Thyroid gland (tissue), 4 donors: Measurements from ENCODE around the gene BCCIP. TPM values are rescaled to one million over a fixed set of nuclear protein-coding genes. Genes with fewer than 3 reads are reported as not detected.

Experiments used
- DNase-seq, 2 donors: peaks; one replicate each; pipeline ENCODE4 v3.0.0-alpha.2; 2019
- H3K27ac ChIP-seq, 3 donors: fragments of 200-600 bp; sonication (generic); 1 replicate in 2 of 3; 2 replicates in 1 of 3; pipeline ENCODE4 v1.5.1; 2016 to 2019; ENCODE audit warnings: mild to moderate bottlenecking in 1 of 3, moderate library complexity in 1 of 3
- H3K27me3 ChIP-seq: fragments of 200-600 bp; sonication (generic); one replicate; pipeline ENCODE4 v1.5.1; 2019
- H3K36me3 ChIP-seq, 2 donors: fragments of 200-600 bp; sonication (generic); one replicate each; pipeline ENCODE4 v1.5.1; 2016 to 2019
- H3K4me1 ChIP-seq, 2 donors: fragments of 200-600 bp; sonication (generic); one replicate each; pipeline ENCODE4 v1.5.1; 2017 to 2019
- H3K4me3 ChIP-seq, 3 donors: fragments of 200-600 bp; sonication (generic); replicated peaks in 1 of 3; 1 replicate in 2 of 3; 2 replicates in 1 of 3; pipeline ENCODE4 v1.5.1; 2016; ENCODE audit warnings: mild to moderate bottlenecking in 1 of 3
- H3K9me3 ChIP-seq: fragments of 200-600 bp; sonication (generic); one replicate; pipeline ENCODE4 v1.5.1; 2017
- POLR2A ChIP-seq, 2 donors: fragments of 450-650 bp; IDR thresholded peaks; one replicate each; pipeline ENCODE4 v1.6.1; 2017; ENCODE audit warnings: antibody characterized with exemption in 2 of 2, mild to moderate bottlenecking in 2 of 2, moderate library complexity in 1 of 2
- WGBS, 2 donors: methylation state at CpG; one replicate each; pipeline ENCODE4 v1.1.5; 2017; 5-methylcytosine and 5-hydroxymethylcytosine counted together
- intact Hi-C: fragments of 100-400 bp; cut with DNase I; formaldehyde crosslinking; loops from one replicate; pipeline ENCODE4 v1.15.1; 2023
- total RNA-seq, 4 donors: library from RNA; depleted of rRNA; stranded (reverse); fragments of >200 nt; gene quantifications; one replicate each; pipeline ENCODE4 v1.2.3, GENCODE V29; 2016
- TF ChIP-seq, protein P1 (sequence below), 6 experiments: fragments of 200-600 bp in 3 of 6; fragments of 450-650 bp in 3 of 6; sonication (generic) in 3 of 6; IDR thresholded peaks; one replicate each; pipeline ENCODE4 v1.5.1; 2016 to 2019; ENCODE audit warnings: antibody characterized with exemption in 6 of 6, mild to moderate bottlenecking in 2 of 6, inconsistent platforms in 1 of 6, moderate library complexity in 1 of 6

The BCCIP gene
- total RNA-seq, 4 donors from 2014 or later, result 38.6 to 52.1 (median 42.3) TPM

DNA sequence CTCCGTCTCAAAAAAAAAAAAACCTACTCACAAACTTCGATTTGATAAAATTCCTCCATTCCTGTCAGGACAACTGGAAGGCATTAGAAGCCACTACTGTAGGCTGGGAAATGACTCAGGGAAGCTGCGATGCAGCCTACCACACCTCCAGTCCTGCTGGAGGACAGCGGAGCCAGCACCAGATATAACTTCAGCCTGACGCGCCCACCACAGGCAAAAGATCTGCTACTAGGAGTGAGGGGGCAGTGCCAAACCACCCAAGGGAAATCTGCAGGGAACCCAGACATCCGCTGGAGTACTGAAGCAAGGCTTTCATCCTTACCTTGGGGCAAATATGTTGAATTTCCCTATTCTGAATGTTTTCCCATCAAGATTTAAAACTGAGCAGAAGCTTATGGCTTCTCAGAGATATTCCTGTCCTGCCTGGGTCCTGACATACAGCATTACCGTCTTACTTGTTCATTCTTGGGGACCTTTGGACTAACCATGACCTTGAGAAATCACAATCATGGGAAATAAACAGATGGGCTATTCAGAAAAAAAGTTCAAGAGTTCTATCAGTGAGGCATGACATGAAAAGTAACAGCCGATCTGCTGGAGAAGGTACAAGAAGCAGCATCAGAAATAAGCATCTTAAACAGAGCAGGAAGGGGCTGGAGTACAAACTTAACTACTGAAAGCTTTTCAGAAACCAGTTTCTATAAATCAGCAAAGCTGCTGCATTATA lies 20.4 kb downstream of the BCCIP start:
- H3K27ac ChIP-seq, result no peak overlapping the region
- no peak for TF ChIP-seq POLR2A (IDR thresholded peaks at IDR 0.05)
- TF ChIP-seq, protein P1, sequence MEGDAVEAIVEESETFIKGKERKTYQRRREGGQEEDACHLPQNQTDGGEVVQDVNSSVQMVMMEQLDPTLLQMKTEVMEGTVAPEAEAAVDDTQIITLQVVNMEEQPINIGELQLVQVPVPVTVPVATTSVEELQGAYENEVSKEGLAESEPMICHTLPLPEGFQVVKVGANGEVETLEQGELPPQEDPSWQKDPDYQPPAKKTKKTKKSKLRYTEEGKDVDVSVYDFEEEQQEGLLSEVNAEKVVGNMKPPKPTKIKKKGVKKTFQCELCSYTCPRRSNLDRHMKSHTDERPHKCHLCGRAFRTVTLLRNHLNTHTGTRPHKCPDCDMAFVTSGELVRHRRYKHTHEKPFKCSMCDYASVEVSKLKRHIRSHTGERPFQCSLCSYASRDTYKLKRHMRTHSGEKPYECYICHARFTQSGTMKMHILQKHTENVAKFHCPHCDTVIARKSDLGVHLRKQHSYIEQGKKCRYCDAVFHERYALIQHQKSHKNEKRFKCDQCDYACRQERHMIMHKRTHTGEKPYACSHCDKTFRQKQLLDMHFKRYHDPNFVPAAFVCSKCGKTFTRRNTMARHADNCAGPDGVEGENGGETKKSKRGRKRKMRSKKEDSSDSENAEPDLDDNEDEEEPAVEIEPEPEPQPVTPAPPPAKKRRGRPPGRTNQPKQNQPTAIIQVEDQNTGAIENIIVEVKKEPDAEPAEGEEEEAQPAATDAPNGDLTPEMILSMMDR (IDR thresholded peaks at IDR 0.05), result no peak

DNA sequence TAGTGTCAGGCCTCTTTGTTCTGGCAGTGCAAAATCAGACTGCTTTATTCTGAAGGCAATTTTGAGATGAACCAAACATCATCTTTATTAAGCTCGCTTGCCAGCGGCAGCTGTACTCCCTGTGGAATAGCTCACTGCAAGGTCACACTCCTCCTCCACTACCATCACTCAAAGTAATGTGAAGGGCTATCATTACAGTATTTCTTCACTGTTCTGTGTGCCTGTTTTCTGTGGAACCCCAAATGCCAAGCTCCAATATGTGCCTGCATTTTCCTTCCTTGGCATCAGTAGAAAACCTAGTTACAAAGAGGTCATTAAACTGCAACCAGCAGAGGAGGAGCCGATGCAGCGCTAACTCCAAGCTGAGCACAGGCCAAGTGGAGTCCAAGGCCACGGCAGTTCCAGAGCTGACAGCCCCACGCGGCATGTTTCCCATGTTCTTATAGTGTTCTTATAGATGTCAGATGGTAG lies 21.4 kb downstream of the BCCIP start:
- Histone ChIP-seq H3K9me3 (no peaks in the 10 kb centered on the region), H3K27ac (no peak overlapping the region), H3K27me3 (no peaks in the 10 kb centered on the region), H3K4me3 (no peak overlapping the region), H3K4me1 (no peaks in the 10 kb centered on the region), H3K36me3 (peaks cover 14 to 25% of the 10 kb centered on the region in 2 donors)
- DNase-seq, result no peak
- 69 to 91% methylated on average over 7 of the region's 7 CpGs for WGBS, 2 donors
- TF ChIP-seq, protein P1 (IDR thresholded peaks at IDR 0.05), result no peak
- no peak for TF ChIP-seq POLR2A (IDR thresholded peaks at IDR 0.05)
- intact Hi-C loops, result no loop called here

More for the DNA sequence above, 20.4 kb downstream of the BCCIP start:
- Histone ChIP-seq H3K9me3 (no peaks in the 10 kb centered on the region), H3K36me3 (peaks cover 21 to 31% of the 10 kb centered on the region in 2 donors), H3K27me3 (no peaks in the 10 kb centered on the region), H3K4me1 (no peaks in the 10 kb centered on the region), H3K4me3 (no peak overlapping the region)
- intact Hi-C loops, result no loop called here
- no peak for DNase-seq
- WGBS, 2 donors, result 83 to 84% methylated on average over 9 of the region's 9 CpGs

DNA sequence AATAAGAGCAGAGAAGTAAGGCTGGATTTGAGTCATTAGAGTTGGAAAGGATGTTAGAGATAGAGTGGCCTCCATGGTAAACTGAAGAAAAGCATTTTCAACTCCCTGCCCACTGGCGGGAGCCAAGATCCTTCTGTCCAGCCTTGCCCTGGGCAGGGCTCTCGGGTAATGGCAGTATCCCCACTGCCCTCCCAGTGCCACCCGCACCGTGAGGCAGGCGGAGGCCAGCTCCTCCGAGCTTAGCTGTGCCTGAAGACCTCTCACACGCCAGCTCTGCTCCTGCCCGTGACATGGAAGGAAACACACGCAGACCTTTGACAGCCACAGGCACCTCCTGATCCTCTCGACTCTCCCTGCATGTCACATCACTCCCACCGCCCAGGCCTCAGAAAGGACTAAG lies 22.3 kb downstream of the BCCIP start:
- H3K27ac ChIP-seq, result no peak overlapping the region
- H3K4me1 ChIP-seq, result no peaks in the 10 kb centered on the region
- H3K9me3 ChIP-seq, result no peaks in the 10 kb centered on the region
- TF ChIP-seq, protein P1 (IDR thresholded peaks at IDR 0.05), result no peak
- no peak for TF ChIP-seq POLR2A (IDR thresholded peaks at IDR 0.05)
- 93 to 97% methylated on average over 11 of the region's 11 CpGs for WGBS, 2 donors
- no peak overlapping the region for H3K4me3 ChIP-seq
- DNase-seq, result no peak
- peaks cover 6 to 19% of the 10 kb centered on the region in 2 donors for H3K36me3 ChIP-seq
- no peaks in the 10 kb centered on the region for H3K27me3 ChIP-seq
- intact Hi-C loops, result no loop called here

DNA sequence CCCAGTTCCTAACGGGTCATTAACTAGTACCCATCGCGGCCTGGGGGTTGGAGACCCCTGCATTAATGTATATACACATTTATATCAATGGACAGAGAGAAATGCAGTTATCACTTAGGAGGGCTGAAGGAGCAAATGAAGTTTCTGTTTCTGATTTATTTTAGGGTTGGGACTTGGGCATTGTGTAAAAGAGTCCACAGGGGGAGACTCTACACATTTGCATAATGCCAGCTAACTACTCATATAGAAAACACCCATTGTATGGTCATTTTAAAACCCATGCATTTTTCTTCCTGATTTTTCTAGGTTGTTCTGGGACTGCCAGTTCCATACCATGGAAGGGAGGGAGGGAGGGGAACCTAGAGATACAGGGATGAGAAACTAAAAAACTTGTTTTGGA lies 23.5 kb downstream of the BCCIP start:
- no peak overlapping the region for H3K4me3 ChIP-seq
- intact Hi-C loops, result no loop called here
- 97 to 100% methylated on average over 3 of the region's 3 CpGs for WGBS, 2 donors
- H3K4me1 ChIP-seq, result no peaks in the 10 kb centered on the region
- H3K36me3 ChIP-seq, result peaks cover 0 to 15% of the 10 kb centered on the region in 2 donors
- DNase-seq, result no peak
- H3K27ac ChIP-seq, result no peak overlapping the region
- H3K9me3 ChIP-seq, result no peaks in the 10 kb centered on the region
- no peak for TF ChIP-seq POLR2A (IDR thresholded peaks at IDR 0.05)
- H3K27me3 ChIP-seq, result no peaks in the 10 kb centered on the region

DNA sequence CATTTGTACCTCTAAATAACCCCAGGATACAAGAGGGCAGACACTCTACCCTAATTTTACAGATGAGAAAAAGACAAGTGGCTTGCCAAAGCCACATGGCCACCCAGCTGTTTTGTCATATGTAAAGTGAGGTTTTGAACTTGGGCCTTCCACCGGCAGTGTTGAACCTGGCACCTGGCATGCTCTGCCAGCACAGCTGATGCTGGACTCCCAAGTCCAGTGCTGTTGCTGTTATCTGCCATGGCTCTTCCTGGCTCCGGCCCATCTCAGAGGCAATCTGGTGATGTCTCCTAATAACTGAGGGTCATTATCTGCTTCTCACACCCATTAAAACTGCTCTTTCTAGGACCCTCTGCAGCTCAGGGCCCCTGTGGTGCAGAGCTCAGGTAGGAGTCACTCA lies 25.0 kb downstream of the BCCIP start:
- Histone ChIP-seq H3K4me1 (no peaks in the 10 kb centered on the region), H3K36me3 (peaks cover 0 to 18% of the 10 kb centered on the region in 2 donors), H3K27me3 (no peaks in the 10 kb centered on the region), H3K9me3 (no peaks in the 10 kb centered on the region), H3K27ac (no peak overlapping the region), H3K4me3 (no peak overlapping the region)
- no peak for DNase-seq
- intact Hi-C loops, result no loop called here
- TF ChIP-seq, protein P1 (IDR thresholded peaks at IDR 0.05), result no peak
- TF ChIP-seq POLR2A (IDR thresholded peaks at IDR 0.05), result no peak
- 94 to 100% methylated on average over 2 of the region's 2 CpGs for WGBS, 2 donors
